BJ (cell line): ENCODE results near the gene ZSCAN22. TPM values are rescaled to one million over a fixed set of nuclear protein-coding genes. Genes with fewer than 3 reads are reported as not detected.

Source experiments
- CTCF ChIA-PET: fragments of 350-600 bp; formaldehyde crosslinking; extraction: SDS; loops from one replicate; lab custom pipeline; 2021; ENCODE audit warnings: antibody characterized with exemption, inconsistent platforms; lab: Yijun Ruan, JAX
- POLR2A ChIA-PET: fragments of 300-600 bp; sonication (Branson Sonifier 250); formaldehyde crosslinking; extraction: SDS; loops from one replicate; lab custom pipeline; 2021; ENCODE audit warnings: antibody characterized with exemption; lab: Charles Lee
- DNase-seq: peaks from one replicate; pipeline ENCODE4 v3.0.0-alpha.2; 2011; ENCODE audit warnings: low read depth
- H3K27me3 ChIP-seq: 2 replicates; pipeline ENCODE4 v1.6.0; 2011; ENCODE audit warnings: low read length; ENCODE audit not compliant: control insufficient read depth, insufficient read depth
- H3K36me3 ChIP-seq: 2 replicates; pipeline ENCODE4 v1.5.1; 2011; ENCODE audit warnings: low read length; ENCODE audit not compliant: control insufficient read depth, insufficient read depth
- H3K4me3 ChIP-seq: 2 replicates; pipeline ENCODE4 v1.5.1; 2011; ENCODE audit warnings: low read depth, mild to moderate bottlenecking, control low read depth, low read length
- CTCF ChIP-seq: IDR thresholded peaks from 2 replicates; pipeline ENCODE4 v1.5.1; 2011; ENCODE audit warnings: low read depth, mild to moderate bottlenecking, control low read depth, inconsistent platforms, low read length, moderate library complexity; ENCODE audit not compliant: insufficient read depth
- polyA plus RNA-seq: library from polyadenylated mRNA; depleted of rRNA; stranded (reverse); fragments of >200 nt; gene quantifications from 2 replicates; pipeline ENCODE4 v1.2.3, GENCODE V29; 2011

Gene ZSCAN22
- polyA plus RNA-seq, 1 experiment = 2.3 TPM

DNA sequence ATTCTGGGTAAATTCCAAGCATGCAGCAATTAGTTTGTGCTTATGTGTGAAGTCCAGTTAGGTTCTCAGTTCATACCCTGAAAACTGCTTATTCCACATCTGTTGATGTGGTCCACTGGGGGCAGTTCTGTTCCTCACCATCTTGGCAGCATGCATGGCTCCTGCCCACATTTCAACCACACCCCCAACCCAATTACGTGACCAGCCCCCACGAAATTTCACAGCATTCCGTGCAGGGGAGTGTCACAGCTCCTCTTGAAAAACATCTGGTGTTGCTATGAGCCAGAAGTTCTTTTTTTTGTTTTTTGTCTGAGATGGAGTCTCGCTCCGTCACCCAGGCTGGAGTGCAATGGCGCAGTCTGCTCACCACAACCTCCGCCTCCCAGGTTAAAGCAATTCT, 30.7 kb upstream of the ZSCAN22 start:
- Histone ChIP-seq H3K27me3 (no peaks in the 10 kb centered on the region), H3K4me3 (no peak overlapping the region), H3K36me3 (peaks cover 32% of the 10 kb centered on the region)
- TF ChIP-seq CTCF = no peak
- ChIA-PET POLR2A (no interaction called here), CTCF (interaction anchor here (1.6 kb wide), 1 partner anchor 11 kb away, joined by 5 read pairs; no protein-coding TSS in a partner anchor)
- DNase-seq = no peak

- ChIA-PET POLR2A (no interaction called here), CTCF (interaction anchor here (1.1 to 1.4 kb wide), 2 partner anchors 20 to 219 kb away, joined by 3 read pairs; partner anchors contain the start of gene ZBTB45)
- no peak for TF ChIP-seq CTCF
Observed at GRCh38 chr19:58300620-58301019, 26.2 kb upstream of the ZSCAN22 start.

DNA sequence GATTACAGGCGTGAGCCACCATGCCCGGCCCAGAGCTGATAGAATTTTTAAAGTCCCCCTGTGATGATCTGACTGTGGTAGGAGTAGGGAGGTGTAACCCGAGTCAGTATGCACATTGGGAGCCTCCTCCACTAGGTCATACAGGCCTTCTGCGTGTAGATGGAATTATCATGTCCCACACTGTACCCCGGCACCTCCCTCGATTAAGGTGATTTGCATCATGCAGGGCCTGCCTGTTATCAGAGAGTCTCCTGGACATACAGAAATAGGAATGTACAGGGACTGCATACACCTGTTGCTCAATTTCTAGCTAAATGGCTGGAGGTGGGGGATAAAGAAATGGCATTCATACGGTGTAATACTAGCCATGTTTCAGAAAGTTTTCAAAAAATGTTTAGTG, 22.5 kb upstream of the ZSCAN22 start:
- POLR2A ChIA-PET = no interaction called here
- CTCF ChIA-PET = no interaction called here

More at GRCh38 chr19:58300620-58301019, 26.2 kb upstream of the ZSCAN22 start:
- Histone ChIP-seq H3K4me3 (no peak overlapping the region), H3K27me3 (no peaks in the 10 kb centered on the region), H3K36me3 (peaks cover 10% of the 10 kb centered on the region)
- no peak for DNase-seq

DNA sequence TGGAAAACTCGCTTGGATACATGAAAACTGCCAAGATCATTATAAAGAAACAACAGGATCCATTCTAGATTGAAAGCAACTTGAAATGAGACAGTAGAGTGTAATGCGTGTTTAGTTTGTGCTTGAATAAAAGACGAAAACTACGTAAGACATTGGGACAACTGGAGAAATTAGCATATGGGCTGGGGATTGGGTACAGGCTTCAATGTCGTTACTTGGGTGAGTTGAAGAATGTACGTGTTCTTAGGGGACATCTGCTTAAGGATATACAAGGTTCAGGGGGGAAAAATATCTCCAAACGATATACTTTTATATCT, 22.1 kb upstream of the ZSCAN22 start:
- DNase-seq = no peak
- Histone ChIP-seq H3K36me3 (peaks cover 12% of the 10 kb centered on the region), H3K27me3 (no peaks in the 10 kb centered on the region), H3K4me3 (peak overlapping the region; percentile 88)
- TF ChIP-seq CTCF = no peak
- ChIA-PET POLR2A (no interaction called here), CTCF (no interaction called here)

More for the DNA sequence above, 22.5 kb upstream of the ZSCAN22 start:
- no peaks in the 10 kb centered on the region for H3K27me3 ChIP-seq
- no peak overlapping the region for H3K4me3 ChIP-seq
- H3K36me3 ChIP-seq = peaks cover 13% of the 10 kb centered on the region
- DNase-seq = no peak
- TF ChIP-seq CTCF = no peak

GRCh38 chr19:58305065-58305931, 21.5 kb upstream of the ZSCAN22 start, which contains the start of gene ERVK3-1:
Gene ERVK3-1 (plus strand): TSS chr19:58305377. CDS start chr19:58312169, 6,792 bp downstream.
- Histone ChIP-seq H3K27me3 (no peaks in the 10 kb centered on the region), H3K4me3 (peak within 1 kb of the TSS; percentile 88), H3K36me3 (peaks cover 10% of the 10 kb centered on the region)
- CTCF ChIA-PET = no interaction called here
- TF ChIP-seq CTCF = peak; percentile 8; the same call in 1 of the 2 replicates
- peak; percentile 84 for DNase-seq
- POLR2A ChIA-PET = interaction anchor here (0.5 kb wide), 1 partner anchor 21 kb away, joined by 5 read pairs; no protein-coding TSS in a partner anchor
